ENCODE data around the gene COL28A1. TPM values are rescaled to one million over a fixed set of nuclear protein-coding genes. Genes with fewer than 3 reads are reported as not detected.
"Not testable (repeated sequence)": the region's sequence is repeated elsewhere in the genome, so short reads cannot be mapped to it uniquely, and the experiment has no call there.

COL28A1 gene
- polyA plus RNA-seq, 6 donors from 2014 or later: not detected

DNA sequence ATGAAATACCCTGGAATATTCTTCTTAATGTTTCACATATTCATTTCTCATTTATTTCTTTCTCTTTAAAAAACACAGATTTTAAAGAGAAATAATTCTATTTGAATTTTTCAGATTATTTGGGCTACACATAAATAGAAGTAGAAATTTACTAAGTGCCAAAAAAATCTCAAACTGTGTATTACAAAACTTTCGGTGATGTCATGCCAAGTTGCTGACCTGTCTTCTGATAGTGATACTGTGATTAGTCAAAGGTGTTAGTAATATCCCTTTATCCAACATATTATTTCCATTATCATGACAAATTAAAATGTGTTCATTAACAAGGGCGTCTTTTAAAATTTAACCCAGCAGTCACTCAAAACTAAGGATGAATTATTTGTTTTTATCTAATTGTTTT lies 60.1 kb downstream of the COL28A1 start:
- Mint-ChIP-seq H3K4me1 (no peaks in the 10 kb centered on the region), H3K27ac (no peak overlapping the region), H3K9me3 (peaks cover 0 to 13% (median 7%) of the 10 kb centered on the region in 7 donors), H3K27me3 (peaks cover 0 to 5% (median 0%) of the 10 kb centered on the region in 3 donors), H3K36me3 (no peaks in the 10 kb centered on the region), H3K4me3 (no peak overlapping the region)
- DNase-seq: no peak
- no peak for ATAC-seq (ENCODE audit: low read depth in 2 of 2)

GRCh38 chr7:7474436-7474835 lies 61.2 kb downstream of the COL28A1 start:
- no peak overlapping the region for H3K27ac Mint-ChIP-seq
- ATAC-seq (ENCODE audit: low read depth in 2 of 2) (no peak), DNase-seq (no peak)
- no peak overlapping the region for H3K4me3 Mint-ChIP-seq
- peaks cover 0 to 13% (median 7%) of the 10 kb centered on the region in 7 donors for H3K9me3 Mint-ChIP-seq
- no peaks in the 10 kb centered on the region for H3K4me1 Mint-ChIP-seq
- no peaks in the 10 kb centered on the region for H3K36me3 Mint-ChIP-seq
- H3K27me3 Mint-ChIP-seq: peaks cover 0 to 5% (median 0%) of the 10 kb centered on the region in 3 donors

DNA sequence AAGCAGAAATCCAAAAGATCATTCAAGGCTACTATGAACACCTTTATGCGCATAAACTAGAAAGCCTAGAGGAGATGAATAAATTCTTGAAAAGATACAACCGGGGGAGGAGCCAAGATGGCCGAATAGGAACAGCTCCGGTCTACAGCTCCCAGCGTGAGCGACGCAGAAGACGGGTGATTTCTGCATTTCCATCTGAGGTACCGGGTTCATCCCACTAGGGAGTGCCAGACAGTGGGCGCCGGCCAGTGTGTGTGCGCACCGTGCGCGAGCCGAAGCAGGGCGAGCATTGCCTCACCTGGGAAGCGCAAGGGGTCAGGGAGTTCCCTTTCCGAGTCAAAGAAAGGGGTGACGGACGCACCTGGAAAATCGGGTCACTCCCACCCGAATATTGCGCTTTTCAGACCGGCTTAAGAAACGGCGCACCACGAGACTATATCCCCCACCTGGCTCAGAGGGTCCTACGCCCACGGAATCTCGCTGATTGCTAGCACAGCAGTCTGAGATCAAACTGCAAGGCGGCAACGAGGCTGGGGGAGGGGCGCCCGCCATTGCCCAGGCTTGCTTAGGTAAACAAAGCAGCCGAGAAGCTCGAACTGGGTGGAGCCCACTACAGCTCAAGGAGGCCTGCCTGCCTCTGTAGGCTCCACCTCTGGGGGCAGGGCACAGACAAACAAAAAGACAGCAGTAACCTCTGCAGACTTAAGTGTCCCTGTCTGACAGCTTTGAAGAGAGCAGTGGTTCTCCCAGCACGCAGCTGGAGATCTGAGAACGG lies 70.5 kb downstream of the COL28A1 start:
- not testable (repeated sequence) for H3K4me3 Mint-ChIP-seq; ATAC-seq (ENCODE audit: low read depth in 2 of 2); H3K36me3 Mint-ChIP-seq; H3K4me1 Mint-ChIP-seq; DNase-seq; H3K27ac Mint-ChIP-seq
- Mint-ChIP-seq H3K9me3 (peaks cover 0 to 13% (median 5%) of the 10 kb centered on the region in 7 donors), H3K27me3 (peaks cover 0 to 15% (median 9%) of the 10 kb centered on the region in 3 donors)

DNA sequence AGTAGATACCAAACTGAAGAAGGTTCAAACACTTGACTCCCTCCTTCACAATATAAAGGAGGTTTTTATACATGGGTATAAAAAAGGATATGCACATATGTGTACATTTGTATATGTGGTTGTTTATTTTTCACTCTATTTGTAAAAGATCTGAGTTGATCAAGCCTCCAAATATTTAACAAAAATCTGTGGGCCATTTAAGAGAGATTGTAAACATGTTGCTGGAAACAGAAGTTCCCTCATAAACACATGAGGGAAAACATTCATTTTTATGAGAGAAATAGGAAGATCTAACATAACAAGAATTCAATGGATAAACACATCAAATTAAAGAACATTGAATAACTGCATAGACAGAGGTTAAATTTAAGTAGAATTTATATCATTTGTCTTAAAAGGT lies 81.7 kb downstream of the COL28A1 start:
- DNase-seq (no peak), ATAC-seq (ENCODE audit: low read depth in 2 of 2) (no peak)
- peaks cover 6 to 7% of the 10 kb centered on the region in 2 donors for H3K36me3 Mint-ChIP-seq
- H3K4me3 Mint-ChIP-seq: no peak overlapping the region
- no peaks in the 10 kb centered on the region for H3K4me1 Mint-ChIP-seq
- H3K27ac Mint-ChIP-seq: no peak overlapping the region
- H3K9me3 Mint-ChIP-seq: peaks cover 0 to 22% (median 13%) of the 10 kb centered on the region in 7 donors
- H3K27me3 Mint-ChIP-seq: peaks cover 0 to 6% (median 5%) of the 10 kb centered on the region in 3 donors

- H3K27me3 Mint-ChIP-seq: peaks cover 0 to 6% (median 5%) of the 10 kb centered on the region in 3 donors
- ATAC-seq (ENCODE audit: low read depth in 2 of 2): no peak
- H3K4me1 Mint-ChIP-seq: no peaks in the 10 kb centered on the region
- DNase-seq: no peak
- H3K4me3 Mint-ChIP-seq: no peak overlapping the region
- H3K36me3 Mint-ChIP-seq: peaks cover 13% of the 10 kb centered on the region in 2 donors
- peaks cover 4 to 35% (median 23%) of the 10 kb centered on the region in 7 donors for H3K9me3 Mint-ChIP-seq
- H3K27ac Mint-ChIP-seq: no peak overlapping the region
These were observed 83.0 kb downstream of the COL28A1 start for GRCh38 chr7:7452652-7453051.

GRCh38 chr7:7452119-7452518 lies 83.6 kb downstream of the COL28A1 start:
- Mint-ChIP-seq H3K4me1 (no peaks in the 10 kb centered on the region), H3K27me3 (peaks cover 0 to 6% (median 5%) of the 10 kb centered on the region in 3 donors), H3K27ac (no peak overlapping the region), H3K36me3 (peaks cover 16 to 18% of the 10 kb centered on the region in 2 donors), H3K4me3 (no peak overlapping the region), H3K9me3 (peaks cover 7 to 40% (median 27%) of the 10 kb centered on the region in 7 donors)
- ATAC-seq (ENCODE audit: low read depth in 2 of 2) (no peak), DNase-seq (no peak)

GRCh38 chr7:7449055-7449454 lies 86.6 kb downstream of the COL28A1 start:
- Mint-ChIP-seq H3K27ac (no peak overlapping the region), H3K27me3 (peaks cover 0 to 5% (median 4%) of the 10 kb centered on the region in 3 donors), H3K4me1 (no peaks in the 10 kb centered on the region), H3K36me3 (peaks cover 22 to 27% of the 10 kb centered on the region in 2 donors), H3K9me3 (peaks cover 12 to 54% (median 35%) of the 10 kb centered on the region in 7 donors), H3K4me3 (no peak overlapping the region)
- DNase-seq (no peak), ATAC-seq (ENCODE audit: low read depth in 2 of 2) (no peak)

DNA sequence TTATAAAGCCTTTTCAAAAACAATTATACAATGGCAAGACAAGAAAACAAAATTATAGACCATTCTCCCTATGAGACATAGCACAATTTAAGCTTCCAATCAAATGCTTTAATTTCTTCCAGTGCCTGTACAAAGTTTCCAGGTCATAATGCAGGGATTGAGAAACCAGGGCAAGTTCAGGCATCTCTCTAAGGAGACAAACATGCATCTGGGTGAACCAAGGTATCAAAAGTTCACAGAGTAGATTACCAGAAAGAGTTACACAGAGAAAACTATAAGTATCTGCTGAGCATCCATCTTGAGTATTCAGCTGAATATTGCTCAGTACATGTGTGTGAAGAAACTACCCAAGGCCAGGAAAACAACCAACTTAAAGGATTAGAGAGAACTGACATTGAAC lies 89.1 kb downstream of the COL28A1 start:
- H3K36me3 Mint-ChIP-seq: peaks cover 22 to 27% of the 10 kb centered on the region in 2 donors
- DNase-seq (no peak), ATAC-seq (ENCODE audit: low read depth in 2 of 2) (no peak)
- H3K27me3 Mint-ChIP-seq: no peaks in the 10 kb centered on the region
- H3K4me3 Mint-ChIP-seq: no peak overlapping the region
- H3K9me3 Mint-ChIP-seq: peaks cover 12 to 54% (median 35%) of the 10 kb centered on the region in 7 donors
- H3K27ac Mint-ChIP-seq: no peak overlapping the region
- H3K4me1 Mint-ChIP-seq: peaks cover 0 to 3% (median 0%) of the 10 kb centered on the region in 3 donors

DNA sequence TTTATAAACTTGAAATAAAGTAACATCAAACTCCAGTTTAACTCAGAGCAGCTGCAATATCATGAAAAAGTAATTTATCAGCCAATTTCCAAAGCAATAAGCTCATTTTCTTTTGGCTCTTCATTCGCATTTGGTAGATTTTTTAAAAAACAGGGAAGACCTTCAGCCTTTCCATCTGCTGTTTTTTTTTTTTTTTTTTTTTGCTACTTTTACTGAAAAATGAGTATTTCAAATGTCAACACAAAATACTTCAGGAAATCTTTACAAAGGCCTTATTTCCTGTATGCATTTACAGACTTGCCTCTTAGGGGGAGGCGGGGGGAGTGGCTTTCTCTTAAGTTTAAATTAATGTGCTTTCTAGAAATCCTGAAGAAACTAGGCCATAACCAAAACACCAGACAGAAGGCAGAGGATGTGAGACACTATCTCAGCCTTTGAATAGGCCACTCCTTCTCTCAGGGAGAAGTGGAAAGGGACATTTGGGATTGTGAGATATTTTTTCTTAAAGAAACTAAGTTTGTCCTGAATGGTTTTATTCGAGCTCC lies 91.8 kb downstream of the COL28A1 start:
- Mint-ChIP-seq H3K4me3 (no peak overlapping the region), H3K9me3 (peaks cover 8 to 31% (median 22%) of the 10 kb centered on the region in 7 donors), H3K36me3 (peaks cover 16 to 20% of the 10 kb centered on the region in 2 donors), H3K27me3 (peaks cover 0 to 3% (median 0%) of the 10 kb centered on the region in 3 donors), H3K27ac (no peak overlapping the region), H3K4me1 (peaks cover 0 to 3% (median 0%) of the 10 kb centered on the region in 3 donors)
- DNase-seq (no peak), ATAC-seq (ENCODE audit: low read depth in 2 of 2) (no peak)

GRCh38 chr7:7439564-7439963 lies 96.1 kb downstream of the COL28A1 start:
- no peak for DNase-seq
- peaks cover 0 to 3% (median 0%) of the 10 kb centered on the region in 3 donors for H3K27me3 Mint-ChIP-seq
- H3K27ac Mint-ChIP-seq: no peak overlapping the region

GRCh38 chr7:7438851-7439250 lies 96.8 kb downstream of the COL28A1 start:
- no peak for DNase-seq
- H3K4me1 Mint-ChIP-seq: peaks cover 0 to 3% (median 0%) of the 10 kb centered on the region in 3 donors
- peaks cover 0 to 3% (median 0%) of the 10 kb centered on the region in 3 donors for H3K27me3 Mint-ChIP-seq
- ATAC-seq (ENCODE audit: low read depth in 2 of 2): no peak
- H3K36me3 Mint-ChIP-seq: no peaks in the 10 kb centered on the region
- H3K9me3 Mint-ChIP-seq: no peaks in the 10 kb centered on the region
- no peak overlapping the region for H3K27ac Mint-ChIP-seq
- no peak overlapping the region for H3K4me3 Mint-ChIP-seq

More at GRCh38 chr7:7439564-7439963, 96.1 kb downstream of the COL28A1 start:
- H3K4me3 Mint-ChIP-seq: no peak overlapping the region
- no peaks in the 10 kb centered on the region for H3K36me3 Mint-ChIP-seq
- peaks cover 0 to 3% (median 0%) of the 10 kb centered on the region in 3 donors for H3K4me1 Mint-ChIP-seq
- ATAC-seq (ENCODE audit: low read depth in 2 of 2): no peak
- H3K9me3 Mint-ChIP-seq: peaks cover 0 to 2% (median 0%) of the 10 kb centered on the region in 7 donors

DNA sequence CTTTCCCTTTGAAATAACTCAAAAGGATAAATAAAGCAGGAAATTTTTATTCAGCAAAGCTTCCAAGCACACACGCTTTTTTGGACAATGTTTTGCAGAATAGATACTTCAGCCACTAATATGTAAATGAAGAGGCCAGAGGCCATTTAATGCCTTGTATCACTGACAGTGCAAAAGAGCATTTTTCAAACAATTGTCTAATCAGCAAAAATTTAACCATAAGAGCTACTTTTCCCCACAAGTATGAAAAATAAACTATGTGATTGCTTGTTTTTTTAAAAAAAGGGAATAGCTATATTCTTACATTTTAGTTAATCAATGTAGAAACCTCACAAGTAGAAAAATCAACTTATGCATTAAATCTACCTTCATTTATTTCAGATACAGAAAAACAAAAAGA lies 99.7 kb downstream of the COL28A1 start:
- H3K4me1 Mint-ChIP-seq: no peaks in the 10 kb centered on the region
- H3K27me3 Mint-ChIP-seq: peaks cover 10 to 14% (median 11%) of the 10 kb centered on the region in 3 donors
- DNase-seq (no peak), ATAC-seq (ENCODE audit: low read depth in 2 of 2) (no peak)
- no peaks in the 10 kb centered on the region for H3K36me3 Mint-ChIP-seq
- H3K27ac Mint-ChIP-seq: no peak overlapping the region
- no peaks in the 10 kb centered on the region for H3K9me3 Mint-ChIP-seq
- no peak overlapping the region for H3K4me3 Mint-ChIP-seq

GRCh38 chr7:7434329-7434728 lies 101.3 kb downstream of the COL28A1 start:
- Mint-ChIP-seq H3K4me3 (no peak overlapping the region), H3K9me3 (no peaks in the 10 kb centered on the region), H3K4me1 (no peaks in the 10 kb centered on the region), H3K27ac (no peak overlapping the region), H3K27me3 (peaks cover 7 to 22% (median 17%) of the 10 kb centered on the region in 3 donors), H3K36me3 (no peaks in the 10 kb centered on the region)
- DNase-seq (no peak), ATAC-seq (ENCODE audit: low read depth in 2 of 2) (no peak)

DNA sequence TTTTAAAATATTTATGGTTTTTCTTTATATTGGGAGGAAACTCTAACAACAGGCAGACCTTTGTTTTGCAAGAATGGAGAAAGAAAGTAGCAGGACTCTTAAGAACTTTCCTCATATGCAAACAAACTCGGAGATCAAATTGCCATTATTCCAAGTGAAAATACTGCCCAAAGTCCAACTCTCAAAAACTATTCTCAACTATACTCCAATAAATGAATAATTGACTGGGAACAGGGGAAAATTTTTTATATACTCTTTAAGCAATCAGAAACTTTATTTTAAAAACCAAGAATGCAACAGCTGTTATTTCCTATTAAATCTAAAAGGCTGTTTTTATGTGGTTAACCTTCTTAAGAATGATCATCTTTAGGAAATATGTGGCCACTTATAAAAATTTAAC lies 101.9 kb downstream of the COL28A1 start:
- ATAC-seq (ENCODE audit: low read depth in 2 of 2): no peak
- Mint-ChIP-seq H3K27me3 (peaks cover 7 to 23% (median 19%) of the 10 kb centered on the region in 3 donors), H3K27ac (no peak overlapping the region), H3K9me3 (no peaks in the 10 kb centered on the region), H3K4me1 (no peaks in the 10 kb centered on the region), H3K36me3 (no peaks in the 10 kb centered on the region), H3K4me3 (no peak overlapping the region)
- DNase-seq: no peak
